ENCODE data around the gene RPUSD3.
"Not testable (repeated sequence)": the region's sequence is repeated elsewhere in the genome, so short reads cannot be mapped to it uniquely, and the experiment has no call there.

The RPUSD3 gene

DNA sequence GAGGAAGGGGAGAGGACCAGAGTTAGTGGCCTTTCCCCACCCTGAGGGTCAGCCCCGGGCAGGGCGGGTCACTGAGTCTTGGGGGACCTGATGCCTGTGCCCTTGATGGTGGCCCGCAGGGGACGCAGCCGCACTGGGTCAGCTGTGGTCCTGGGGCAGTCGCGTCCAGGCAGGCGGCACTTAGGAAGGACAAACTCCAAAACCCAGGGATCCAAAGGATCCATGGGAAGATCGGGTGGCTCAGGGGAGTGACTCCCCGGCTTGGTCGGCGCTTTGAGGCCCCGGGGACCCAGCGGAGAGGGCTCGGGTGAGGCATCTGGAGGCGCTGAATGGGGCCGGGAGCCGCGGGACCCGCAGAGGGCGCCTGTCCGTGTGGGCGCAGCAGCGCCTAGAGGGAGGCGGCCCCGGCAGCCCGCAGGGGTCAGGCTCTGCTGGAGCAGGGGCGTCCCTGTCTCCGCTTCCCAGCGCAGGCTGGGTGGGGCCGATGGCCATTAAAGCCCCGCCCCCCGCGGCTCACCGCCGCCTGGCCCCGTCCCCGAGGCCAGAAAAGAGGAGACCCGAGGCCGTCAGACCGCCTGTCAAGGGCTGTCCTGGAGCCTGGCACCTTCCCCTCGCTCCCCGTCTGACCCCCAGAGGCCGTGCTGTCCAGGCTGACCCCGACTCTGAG is 18.7 kb upstream of the RPUSD3 start:
- Histone ChIP-seq H3K4me3 (ENCODE audit: low read depth, low read length) (no peak overlapping the region), H3K27ac (no peak overlapping the region)

DNA sequence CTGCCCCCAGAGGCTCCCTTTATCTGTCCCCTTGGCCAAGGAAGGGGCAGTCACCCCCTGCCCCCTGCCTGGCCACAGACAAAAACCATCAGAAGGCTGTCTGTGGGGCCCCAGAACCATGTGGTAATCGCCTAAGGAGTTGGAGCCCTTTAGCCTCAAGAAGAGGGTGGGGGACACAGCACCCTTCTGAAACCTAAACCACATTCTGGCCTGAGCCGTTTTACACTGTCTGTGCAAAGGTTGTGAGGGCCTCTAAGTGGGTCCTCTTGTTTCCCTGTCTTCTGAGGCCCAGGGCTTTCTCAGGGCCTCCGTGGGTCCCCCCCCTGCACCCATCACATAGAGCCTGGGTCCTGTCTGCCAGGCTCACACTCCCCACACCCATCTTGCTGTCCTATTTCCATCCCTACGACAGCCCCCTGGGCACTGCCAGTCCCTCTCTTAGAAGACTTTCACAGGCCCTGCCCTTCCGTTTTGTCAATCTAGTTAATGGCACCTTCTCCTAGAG is 17.9 kb upstream of the RPUSD3 start:
- H3K4me1 ChIP-seq: no peaks in the 10 kb centered on the region
- TF ChIP-seq, protein P1, sequence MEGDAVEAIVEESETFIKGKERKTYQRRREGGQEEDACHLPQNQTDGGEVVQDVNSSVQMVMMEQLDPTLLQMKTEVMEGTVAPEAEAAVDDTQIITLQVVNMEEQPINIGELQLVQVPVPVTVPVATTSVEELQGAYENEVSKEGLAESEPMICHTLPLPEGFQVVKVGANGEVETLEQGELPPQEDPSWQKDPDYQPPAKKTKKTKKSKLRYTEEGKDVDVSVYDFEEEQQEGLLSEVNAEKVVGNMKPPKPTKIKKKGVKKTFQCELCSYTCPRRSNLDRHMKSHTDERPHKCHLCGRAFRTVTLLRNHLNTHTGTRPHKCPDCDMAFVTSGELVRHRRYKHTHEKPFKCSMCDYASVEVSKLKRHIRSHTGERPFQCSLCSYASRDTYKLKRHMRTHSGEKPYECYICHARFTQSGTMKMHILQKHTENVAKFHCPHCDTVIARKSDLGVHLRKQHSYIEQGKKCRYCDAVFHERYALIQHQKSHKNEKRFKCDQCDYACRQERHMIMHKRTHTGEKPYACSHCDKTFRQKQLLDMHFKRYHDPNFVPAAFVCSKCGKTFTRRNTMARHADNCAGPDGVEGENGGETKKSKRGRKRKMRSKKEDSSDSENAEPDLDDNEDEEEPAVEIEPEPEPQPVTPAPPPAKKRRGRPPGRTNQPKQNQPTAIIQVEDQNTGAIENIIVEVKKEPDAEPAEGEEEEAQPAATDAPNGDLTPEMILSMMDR (IDR thresholded peaks at IDR 0.05): no peak
- H3K4me2 ChIP-seq (ENCODE audit: low read length): no peak overlapping the region
- no peaks in the 10 kb centered on the region for H3K9me3 ChIP-seq (ENCODE audit: control insufficient read depth, low read length)
- H3K9ac ChIP-seq: no peak overlapping the region
- H3K79me2 ChIP-seq: no peaks in the 10 kb centered on the region
- no peaks in the 10 kb centered on the region for H3K36me3 ChIP-seq (ENCODE audit: control insufficient read depth, insufficient read depth, low read length)
- H3K4me3 ChIP-seq (ENCODE audit: low read depth, low read length): no peak overlapping the region
- H2AFZ ChIP-seq: no peak overlapping the region
- H3K27ac ChIP-seq: no peak overlapping the region
- H3K27me3 ChIP-seq (ENCODE audit: control insufficient read depth, insufficient read depth, low read length): no peaks in the 10 kb centered on the region

More for the DNA sequence above, 18.7 kb upstream of the RPUSD3 start:
- Histone ChIP-seq H3K9me3 (ENCODE audit: control insufficient read depth, low read length) (no peaks in the 10 kb centered on the region), H3K9ac (no peak overlapping the region), H3K79me2 (no peaks in the 10 kb centered on the region), H3K4me1 (no peaks in the 10 kb centered on the region), H3K4me2 (ENCODE audit: low read length) (peak overlapping the region; percentile 71), H3K36me3 (ENCODE audit: control insufficient read depth, insufficient read depth, low read length) (no peaks in the 10 kb centered on the region), H3K27me3 (ENCODE audit: control insufficient read depth, insufficient read depth, low read length) (no peaks in the 10 kb centered on the region), H2AFZ (peak overlapping the region; percentile 92)
- TF ChIP-seq, protein P1 (IDR thresholded peaks at IDR 0.05): peak; percentile 53

DNA sequence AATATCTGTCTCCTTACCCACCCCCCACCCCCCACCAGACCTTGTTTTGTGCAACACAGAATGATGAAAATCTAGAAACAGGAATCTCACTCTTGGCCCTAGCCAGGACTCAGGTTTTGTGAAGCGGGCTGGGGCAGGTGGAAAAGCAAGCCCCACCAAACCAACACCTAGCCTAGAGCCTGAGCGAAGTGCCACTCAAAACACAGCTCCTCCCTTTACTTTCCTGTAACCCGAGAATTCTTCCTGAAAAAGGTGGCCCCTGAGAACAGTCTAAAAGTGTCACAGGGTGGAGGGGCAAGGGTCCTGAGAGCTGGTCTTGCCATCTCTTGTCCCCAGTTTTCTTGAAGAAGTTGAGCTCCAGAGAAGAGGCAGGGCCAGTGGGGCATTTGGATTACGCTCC is 17.4 kb upstream of the RPUSD3 start:
- no peak overlapping the region for H2AFZ ChIP-seq
- H3K36me3 ChIP-seq (ENCODE audit: control insufficient read depth, insufficient read depth, low read length): no peaks in the 10 kb centered on the region
- TF ChIP-seq, protein P1 (IDR thresholded peaks at IDR 0.05): no peak

DNA sequence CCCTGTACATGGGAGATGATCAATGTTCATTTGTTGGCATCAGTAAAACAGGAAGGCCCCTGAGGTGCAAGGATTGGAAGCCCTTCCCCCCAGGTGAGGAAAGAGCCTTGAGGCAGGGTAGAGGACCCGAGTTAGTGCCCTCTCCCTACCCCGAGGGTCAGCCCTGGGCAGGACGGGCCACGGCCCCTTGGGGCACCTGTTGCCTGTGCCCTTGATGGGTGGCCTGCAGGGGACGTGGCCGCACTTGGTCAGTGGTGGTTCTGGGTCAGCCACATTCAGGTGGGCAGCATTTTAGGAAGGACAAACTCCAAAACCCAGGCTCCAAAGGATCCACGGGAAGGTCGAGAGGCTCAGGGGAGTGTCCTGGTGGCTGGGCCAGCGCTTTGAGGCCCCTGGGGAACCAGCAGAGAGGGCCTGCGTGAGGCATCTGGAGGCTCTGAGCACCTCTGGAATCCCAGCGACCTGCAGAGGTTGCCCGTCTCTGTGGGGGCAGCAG is 15.8 kb upstream of the RPUSD3 start:
- no peak overlapping the region for H3K4me3 ChIP-seq (ENCODE audit: low read depth, low read length)
- H3K4me2 ChIP-seq (ENCODE audit: low read length): no peak overlapping the region
- no peaks in the 10 kb centered on the region for H3K9me3 ChIP-seq (ENCODE audit: control insufficient read depth, low read length)
- no peaks in the 10 kb centered on the region for H3K36me3 ChIP-seq (ENCODE audit: control insufficient read depth, insufficient read depth, low read length)
- TF ChIP-seq, protein P1 (IDR thresholded peaks at IDR 0.05): no peak
- no peaks in the 10 kb centered on the region for H3K4me1 ChIP-seq
- H3K79me2 ChIP-seq: no peaks in the 10 kb centered on the region
- H3K27me3 ChIP-seq (ENCODE audit: control insufficient read depth, insufficient read depth, low read length): no peaks in the 10 kb centered on the region
- no peak overlapping the region for H2AFZ ChIP-seq
- H3K27ac ChIP-seq: no peak overlapping the region
- H3K9ac ChIP-seq: no peak overlapping the region

More for the DNA sequence above, 17.4 kb upstream of the RPUSD3 start:
- no peak overlapping the region for H3K4me2 ChIP-seq (ENCODE audit: low read length)
- H3K27me3 ChIP-seq (ENCODE audit: control insufficient read depth, insufficient read depth, low read length): no peaks in the 10 kb centered on the region
- H3K4me1 ChIP-seq: no peaks in the 10 kb centered on the region
- no peaks in the 10 kb centered on the region for H3K9me3 ChIP-seq (ENCODE audit: control insufficient read depth, low read length)
- no peak overlapping the region for H3K27ac ChIP-seq
- H3K9ac ChIP-seq: no peak overlapping the region
- no peak overlapping the region for H3K4me3 ChIP-seq (ENCODE audit: low read depth, low read length)
- no peaks in the 10 kb centered on the region for H3K79me2 ChIP-seq

DNA sequence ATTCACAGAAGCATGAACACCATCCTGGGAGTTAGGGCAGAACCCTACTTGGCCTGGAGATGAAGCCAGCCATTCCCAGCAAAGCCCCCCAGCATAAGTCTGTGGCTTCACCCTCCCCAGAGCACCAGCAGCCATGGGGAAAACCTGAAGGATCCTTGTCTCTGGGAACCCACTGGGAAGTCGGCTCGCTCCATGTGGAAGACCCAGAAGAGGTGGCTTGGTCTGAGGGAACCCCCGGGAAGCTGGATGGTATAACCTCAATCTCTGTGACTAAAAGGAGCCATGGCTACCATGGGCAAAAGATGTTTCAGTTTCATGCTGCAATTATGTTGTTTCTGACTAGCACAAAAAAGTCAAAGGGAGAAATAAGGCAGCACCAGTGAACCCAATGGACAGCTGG is 11.8 kb upstream of the RPUSD3 start:
- H3K36me3 ChIP-seq (ENCODE audit: control insufficient read depth, insufficient read depth, low read length): no peaks in the 10 kb centered on the region
- H3K9ac ChIP-seq: no peak overlapping the region
- no peaks in the 10 kb centered on the region for H3K79me2 ChIP-seq
- TF ChIP-seq, protein P1 (IDR thresholded peaks at IDR 0.05): no peak
- H3K4me3 ChIP-seq (ENCODE audit: low read depth, low read length): no peak overlapping the region
- no peak overlapping the region for H3K4me2 ChIP-seq (ENCODE audit: low read length)
- H2AFZ ChIP-seq: no peak overlapping the region
- H3K9me3 ChIP-seq (ENCODE audit: control insufficient read depth, low read length): no peaks in the 10 kb centered on the region
- H3K27ac ChIP-seq: no peak overlapping the region
- H3K4me1 ChIP-seq: no peaks in the 10 kb centered on the region
- no peaks in the 10 kb centered on the region for H3K27me3 ChIP-seq (ENCODE audit: control insufficient read depth, insufficient read depth, low read length)

DNA sequence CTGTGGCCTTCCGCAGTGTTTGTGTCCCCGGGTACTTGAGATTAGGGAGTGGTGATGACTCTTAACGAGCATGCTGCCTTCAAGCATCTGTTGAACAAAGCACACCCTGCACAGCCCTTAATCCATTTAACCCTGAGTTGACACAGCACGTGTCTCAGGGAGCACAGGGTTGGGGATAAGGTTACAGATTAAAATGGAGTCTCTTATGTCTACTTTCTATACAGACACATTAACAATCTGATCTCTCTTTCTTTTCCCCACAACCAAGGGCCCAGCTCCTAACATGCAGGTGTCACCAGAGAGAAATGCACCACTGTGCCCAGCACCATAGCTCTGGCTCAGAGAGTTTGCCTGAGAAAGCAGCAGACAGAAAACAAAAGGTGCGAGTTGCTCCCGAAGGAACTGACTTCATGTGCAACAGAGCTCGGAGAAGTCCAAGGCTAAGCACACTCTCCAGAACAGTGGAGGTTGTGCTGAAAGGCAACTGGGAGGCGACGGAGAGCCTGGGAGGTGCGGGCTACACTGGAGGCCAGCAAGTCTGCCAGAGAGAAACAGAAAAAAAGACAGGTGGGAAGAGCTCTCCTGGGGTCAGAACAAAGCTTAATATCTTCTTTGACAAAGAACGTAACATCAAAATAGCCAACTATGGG is 10.6 kb upstream of the RPUSD3 start:
- not testable (repeated sequence) for H3K4me2 ChIP-seq (ENCODE audit: low read length); H3K36me3 ChIP-seq (ENCODE audit: control insufficient read depth, insufficient read depth, low read length); H3K79me2 ChIP-seq; H3K9ac ChIP-seq; H3K27me3 ChIP-seq (ENCODE audit: control insufficient read depth, insufficient read depth, low read length); H3K4me1 ChIP-seq; H3K4me3 ChIP-seq (ENCODE audit: low read depth, low read length); H3K27ac ChIP-seq; H3K9me3 ChIP-seq (ENCODE audit: control insufficient read depth, low read length); H2AFZ ChIP-seq
